SK-N-SH treated with all-trans-retinoic acid at 6 μM for 48 hours (cell line): ENCODE measurements around the gene PDZD2.

Experiments used
- CREB5 ChIP-seq: fragments of 250-450 bp; sonication (Bioruptor Pico); IDR thresholded peaks from 2 replicates; pipeline ENCODE4 v1.5.1; 2020; ENCODE audit warnings: low read depth, mild to moderate bottlenecking, moderate library complexity
- CSRNP3 ChIP-seq: fragments of 250-450 bp; sonication (Bioruptor Pico); IDR thresholded peaks from 2 replicates; pipeline ENCODE4 v1.5.1; 2021; ENCODE audit warnings: mild to moderate bottlenecking, moderate library complexity
- ESRRG ChIP-seq: fragments of 250-450 bp; sonication (Bioruptor Pico); IDR thresholded peaks from 2 replicates; pipeline ENCODE4 v1.6.1; 2021; ENCODE audit warnings: mild to moderate bottlenecking
- GLIS3 ChIP-seq: fragments of 250-450 bp; sonication (Bioruptor Pico); IDR thresholded peaks from 2 replicates; pipeline ENCODE4 v1.5.0; 2020; ENCODE audit warnings: mild to moderate bottlenecking, moderate library complexity
- ISL1 ChIP-seq: fragments of 250-450 bp; sonication (Bioruptor Pico); IDR thresholded peaks from 2 replicates; pipeline ENCODE4 v2.1.2; 2022; ENCODE audit warnings: mild to moderate bottlenecking, moderate library complexity
- SNAI2 ChIP-seq: fragments of 250-450 bp; sonication (Bioruptor Pico); IDR thresholded peaks from 2 replicates; pipeline ENCODE4 v1.5.0; 2020; ENCODE audit warnings: mild to moderate bottlenecking, moderate library complexity
- ZFP30 ChIP-seq: fragments of 450-650 bp; formaldehyde crosslinking; IDR thresholded peaks from 2 replicates; pipeline ENCODE4 v1.5.0; 2022; ENCODE audit warnings: mild to moderate bottlenecking, moderate library complexity
- ZNF70 ChIP-seq: fragments of 450-650 bp; formaldehyde crosslinking; IDR thresholded peaks from 2 replicates; pipeline ENCODE4 v1.5.0; 2020; ENCODE audit warnings: mild to moderate bottlenecking, moderate library complexity

GRCh38 chr5:31786090-31786631, 147.2 kb downstream of the PDZD2 start:
- TF ChIP-seq GLIS3 (CRISPR knock-in tag) (no peak), ZNF70 (CRISPR knock-in tag) (no peak), CREB5 (CRISPR knock-in tag) (no peak), ISL1 (no peak), ZFP30 (no peak), ESRRG (no peak), CSRNP3 (no peak), SNAI2 (CRISPR knock-in tag) (no peak)
